Endothelial cell of umbilical vein (primary cell): ENCODE data around the gene SMCO4. TPM values are rescaled to one million over a fixed set of nuclear protein-coding genes. Genes with fewer than 3 reads are reported as not detected.

Experiments used
- BruUV-seq: library from RNA; stranded (reverse); fragments of 400-500 nt; replicated peaks from 2 replicates; lab custom pipeline; 2021; lab: Mats Ljungman, UMichigan
- CTCF ChIA-PET: fragments of 300-600, 350-600 bp; sonication (Branson Sonifier 250); formaldehyde crosslinking; loops from one replicate; lab custom pipeline; 2021; ENCODE audit warnings: antibody characterized with exemption, inconsistent platforms; lab: Charles Lee
- POLR2A ChIA-PET: fragments of 300-600, 350-600 bp; sonication (Branson Sonifier 250); formaldehyde crosslinking; loops from one replicate; lab custom pipeline; 2021; ENCODE audit warnings: antibody characterized with exemption, inconsistent platforms; lab: Charles Lee
- DNase-seq: peaks from one replicate; pipeline ENCODE4 v3.0.0-alpha.2; 2011; ENCODE audit warnings: low read depth, low spot score
- FAIRE-seq: peaks from 2 replicates; lab custom pipeline; 2011; peaks lifted over from hg19 to GRCh38; lab: Jason Lieb, UNC
- H2AFZ ChIP-seq: 2 replicates; pipeline ENCODE4 v1.6.0; 2012; ENCODE audit warnings: low read depth, low read length, control low read depth, inconsistent platforms
- H3K27ac ChIP-seq: 2 replicates; pipeline ENCODE4 v1.5.1; 2011; ENCODE audit warnings: low read depth, mild to moderate bottlenecking, control low read depth, low read length, moderate library complexity; ENCODE audit not compliant: insufficient read depth
- H3K27me3 ChIP-seq, 2 experiments: 2 replicates each; pipeline versions ENCODE4 v1.6.0 to v1.6.1; 2011; ENCODE audit warnings: low read length in 2 of 2, mixed read lengths in 1 of 2; ENCODE audit not compliant: control insufficient read depth in 2 of 2, insufficient read depth in 2 of 2
- H3K36me3 ChIP-seq, 2 experiments: 2 replicates in 1 of 2; 3 replicates in 1 of 2; pipeline ENCODE4 v1.5.1; 2011; ENCODE audit warnings: low read length in 2 of 2, mild to moderate bottlenecking in 1 of 2, moderate library complexity in 1 of 2; ENCODE audit not compliant: control insufficient read depth in 2 of 2, insufficient read depth in 2 of 2; ENCODE audit errors: extremely low read depth in 1 of 2
- H3K4me1 ChIP-seq: 3 replicates; pipeline ENCODE4 v1.5.1; 2011; ENCODE audit warnings: mild to moderate bottlenecking, low read length; ENCODE audit not compliant: control insufficient read depth, insufficient read depth; ENCODE audit errors: extremely low read depth
- H3K4me2 ChIP-seq: 2 replicates; pipeline ENCODE4 v1.6.1; 2011; ENCODE audit warnings: low read length, control low read depth, mixed read lengths; ENCODE audit not compliant: insufficient read depth
- H3K4me3 ChIP-seq, 3 experiments: fragments of 200-600 bp in 1 of 3; sonication (generic), shearing (Covaris generic) in 1 of 3; replicated peaks in 1 of 3; 2 replicates each; pipeline ENCODE4 v1.5.1; 2011 to 2016; ENCODE audit warnings: control low read depth in 3 of 3, low read length in 3 of 3, mild to moderate bottlenecking in 2 of 3, inconsistent platforms in 1 of 3, low read depth in 1 of 3, moderate library complexity in 1 of 3; ENCODE audit not compliant: insufficient read depth in 1 of 3
- H3K79me2 ChIP-seq: 2 replicates; pipeline ENCODE4 v1.6.0; 2012; ENCODE audit warnings: low read length, inconsistent platforms; ENCODE audit not compliant: control insufficient read depth, insufficient read depth
- H3K9ac ChIP-seq: replicated peaks from 2 replicates; pipeline ENCODE3; 2011; ENCODE audit warnings: low read length, control low read depth; ENCODE audit not compliant: insufficient read depth; ENCODE audit errors: extremely low read depth
- H3K9me1 ChIP-seq: replicated peaks from 3 replicates; pipeline ENCODE4 v1.6.0; 2011; ENCODE audit warnings: mild to moderate bottlenecking, low read length; ENCODE audit not compliant: control insufficient read depth, insufficient read depth; ENCODE audit errors: extremely low read depth
- H3K9me3 ChIP-seq: replicated peaks from 2 replicates; pipeline ENCODE4 v1.5.1; 2012; ENCODE audit warnings: low read length, inconsistent platforms; ENCODE audit not compliant: control insufficient read depth, insufficient read depth
- H4K20me1 ChIP-seq: replicated peaks from 2 replicates; pipeline ENCODE3; 2011; ENCODE audit warnings: mild to moderate bottlenecking, low read length; ENCODE audit not compliant: control insufficient read depth, insufficient read depth; ENCODE audit errors: extremely low read depth
- EZH2 ChIP-seq: IDR thresholded peaks from 2 replicates; pipeline ENCODE4 v1.6.1; 2012; ENCODE audit warnings: borderline replicate concordance, low read depth, mild to moderate bottlenecking, moderate library complexity, low read length, inconsistent platforms; ENCODE audit not compliant: severe bottlenecking
- FOS ChIP-seq: IDR thresholded peaks from 2 replicates; pipeline ENCODE4 v1.6.1; 2011; ENCODE audit warnings: mild to moderate bottlenecking, low read length, moderate library complexity, borderline replicate concordance; ENCODE audit not compliant: insufficient read depth
- GATA2 ChIP-seq: IDR thresholded peaks from 2 replicates; pipeline ENCODE4 v1.7.0; 2011; ENCODE audit warnings: low read depth, mild to moderate bottlenecking, moderate library complexity, mixed read lengths, low read length; ENCODE audit not compliant: insufficient read length, insufficient read depth
- JUN ChIP-seq: IDR thresholded peaks from 2 replicates; pipeline ENCODE4 v1.6.1; 2011; ENCODE audit warnings: borderline replicate concordance, low read depth; ENCODE audit not compliant: insufficient read length, insufficient read depth
- MYC ChIP-seq: IDR thresholded peaks from one replicate; pipeline ENCODE4 v1.6.1; 2011; ENCODE audit warnings: mild to moderate bottlenecking, low read depth, low read length
- POLR2A ChIP-seq: IDR thresholded peaks from 2 replicates; pipeline ENCODE4 v1.6.1; 2012; ENCODE audit warnings: low read depth, mild to moderate bottlenecking, control low read depth, low read length
- POLR2AphosphoS5 ChIP-seq: IDR thresholded peaks from 2 replicates; pipeline ENCODE4 v1.6.1; 2012; ENCODE audit warnings: low read depth, mild to moderate bottlenecking, control low read depth, low read length, moderate library complexity; ENCODE audit not compliant: insufficient read depth
- dilution Hi-C: fragments of 300-500 bp; cut with MboI; formaldehyde crosslinking; loops from one replicate; pipeline ENCODE4 v1.15.0; 2019; ENCODE audit warnings: low sequenced_read_pairs; ENCODE audit not compliant: extremely low pct_ligation_motif_present
- intact Hi-C: fragments of 100-400 bp; cut with micrococcal nuclease; formaldehyde crosslinking; loops from one replicate; pipeline ENCODE4 v1.10.0; 2022
- polyA plus RNA-seq, 4 experiments: library from polyadenylated mRNA; depleted of rRNA in 3 of 4; stranded (reverse) in 3 of 4; unstranded in 1 of 4; fragments of >200 nt; gene quantifications; 2 replicates each; pipeline versions ENCODE4 v1.2.1 to v1.2.3, GENCODE V29; 2011 to 2012; ENCODE audit warnings: missing spikeins in 1 of 4
- total RNA-seq: library from RNA; stranded (reverse); gene quantifications from 2 replicates; pipeline ENCODE4 v1.2.3, GENCODE V29; 2021
- TF ChIP-seq, protein P1 (sequence below), 2 donors: IDR thresholded peaks; 1 replicate in 1 of 2; 2 replicates in 1 of 2; pipeline ENCODE4 v1.5.1; 2011; ENCODE audit warnings: low read length in 2 of 2, mild to moderate bottlenecking in 2 of 2, moderate library complexity in 2 of 2, control low read depth in 1 of 2, inconsistent platforms in 1 of 2, low read depth in 1 of 2; ENCODE audit not compliant: insufficient read depth in 1 of 2; ENCODE audit errors: extremely low read depth in 1 of 2
- TF ChIP-seq, protein P2 (sequence below): IDR thresholded peaks from 2 replicates; pipeline ENCODE4 v1.6.1; 2011; ENCODE audit not compliant: insufficient read depth, insufficient read length

The SMCO4 gene
- total and polyA plus RNA-seq, 2 donors (not counting 3 experiments of a cell fraction or from before 2014, with no cell fraction given) = 14.0 to 21.3 TPM

DNA sequence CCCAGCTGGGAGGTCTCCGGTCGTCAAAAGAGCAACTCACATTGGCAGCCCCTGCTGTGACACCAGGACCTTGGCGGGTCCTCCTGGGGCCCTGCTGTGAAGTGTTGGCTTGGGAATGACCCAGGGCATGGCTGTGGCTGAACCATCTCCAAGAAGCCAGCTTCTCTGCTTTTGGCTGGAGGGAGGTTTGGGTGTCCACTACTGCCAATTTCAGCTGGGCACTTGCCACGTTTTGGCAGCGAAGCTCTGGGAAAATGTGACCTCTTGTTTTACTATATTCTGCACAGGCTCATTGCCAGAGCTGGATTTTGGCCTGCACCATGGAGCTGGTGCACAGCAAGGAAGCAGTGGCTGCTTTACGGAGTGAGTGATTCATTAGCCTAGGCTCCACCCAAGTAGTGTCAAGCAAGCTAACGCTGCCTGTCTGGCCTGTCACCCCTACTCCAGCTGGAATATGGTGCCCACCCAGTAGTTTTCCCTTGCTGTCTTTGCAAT is 24.3 kb upstream of the SMCO4 start:
- H3K79me2 ChIP-seq = no peaks in the 10 kb centered on the region
- no peak overlapping the region for H2AFZ ChIP-seq
- H3K4me3 ChIP-seq = no peak overlapping the region
- no peaks in the 10 kb centered on the region for H3K36me3 ChIP-seq
- ChIA-PET POLR2A (no interaction called here), CTCF (no interaction called here)
- dilution Hi-C loops (no loop called here), intact Hi-C loops (no loop called here)
- no peak overlapping the region for H3K9ac ChIP-seq
- no peak overlapping the region for H3K27ac ChIP-seq
- no peaks in the 10 kb centered on the region for H3K9me3 ChIP-seq
- TF ChIP-seq, protein P1, sequence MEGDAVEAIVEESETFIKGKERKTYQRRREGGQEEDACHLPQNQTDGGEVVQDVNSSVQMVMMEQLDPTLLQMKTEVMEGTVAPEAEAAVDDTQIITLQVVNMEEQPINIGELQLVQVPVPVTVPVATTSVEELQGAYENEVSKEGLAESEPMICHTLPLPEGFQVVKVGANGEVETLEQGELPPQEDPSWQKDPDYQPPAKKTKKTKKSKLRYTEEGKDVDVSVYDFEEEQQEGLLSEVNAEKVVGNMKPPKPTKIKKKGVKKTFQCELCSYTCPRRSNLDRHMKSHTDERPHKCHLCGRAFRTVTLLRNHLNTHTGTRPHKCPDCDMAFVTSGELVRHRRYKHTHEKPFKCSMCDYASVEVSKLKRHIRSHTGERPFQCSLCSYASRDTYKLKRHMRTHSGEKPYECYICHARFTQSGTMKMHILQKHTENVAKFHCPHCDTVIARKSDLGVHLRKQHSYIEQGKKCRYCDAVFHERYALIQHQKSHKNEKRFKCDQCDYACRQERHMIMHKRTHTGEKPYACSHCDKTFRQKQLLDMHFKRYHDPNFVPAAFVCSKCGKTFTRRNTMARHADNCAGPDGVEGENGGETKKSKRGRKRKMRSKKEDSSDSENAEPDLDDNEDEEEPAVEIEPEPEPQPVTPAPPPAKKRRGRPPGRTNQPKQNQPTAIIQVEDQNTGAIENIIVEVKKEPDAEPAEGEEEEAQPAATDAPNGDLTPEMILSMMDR (IDR thresholded peaks at IDR 0.05; ENCODE audit: extremely low read depth in 1 of 2, insufficient read depth in 1 of 2, low read depth in 1 of 2, low read length in 2 of 2) = no peak
- BruUV-seq = no TSS peak
- no peaks in the 10 kb centered on the region for H3K9me1 ChIP-seq
- DNase-seq (no peak), FAIRE-seq (no peak)
- H3K4me2 ChIP-seq = no peak overlapping the region
- no peaks in the 10 kb centered on the region for H3K4me1 ChIP-seq
- H4K20me1 ChIP-seq = no peaks in the 10 kb centered on the region
- H3K27me3 ChIP-seq = peaks cover 0 to 1% of the 10 kb centered on the region in 2 experiments

DNA sequence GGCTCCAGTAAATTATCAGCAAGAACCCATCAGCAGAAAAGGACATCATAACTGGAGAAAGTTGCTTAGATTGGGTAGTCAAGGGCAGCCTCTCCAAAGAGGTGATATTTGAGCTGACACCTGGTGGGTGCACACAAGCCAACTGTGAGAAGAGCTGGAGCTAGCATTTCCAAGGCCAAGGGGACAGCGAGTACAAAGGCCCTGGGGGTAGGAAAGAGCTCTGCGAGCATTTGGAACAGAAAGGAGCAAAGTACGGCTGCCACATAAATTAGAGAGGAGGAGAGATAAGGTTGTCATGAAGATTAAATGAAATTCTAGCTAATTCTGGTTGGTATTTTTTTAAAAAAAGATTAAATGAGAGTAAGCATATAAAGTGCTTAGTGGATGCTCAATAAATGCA is 21.7 kb upstream of the SMCO4 start:
- no peak overlapping the region for H3K4me2 ChIP-seq
- no peak for DNase-seq
- no peaks in the 10 kb centered on the region for H3K4me1 ChIP-seq
- H3K79me2 ChIP-seq = no peaks in the 10 kb centered on the region
- peaks cover 0 to 1% of the 10 kb centered on the region in 2 experiments for H3K27me3 ChIP-seq
- no peaks in the 10 kb centered on the region for H3K9me1 ChIP-seq
- H3K9ac ChIP-seq = no peak overlapping the region
- POLR2A ChIA-PET = no interaction called here
- no peak overlapping the region for H3K27ac ChIP-seq
- H3K36me3 ChIP-seq = no peaks in the 10 kb centered on the region
- no peak overlapping the region for H2AFZ ChIP-seq
- H4K20me1 ChIP-seq = no peaks in the 10 kb centered on the region
- CTCF ChIA-PET = no interaction called here
- dilution Hi-C loops = no loop called here
- H3K4me3 ChIP-seq = no peak overlapping the region
- BruUV-seq = no TSS peak
- intact Hi-C loops = no loop called here
- H3K9me3 ChIP-seq = no peaks in the 10 kb centered on the region
- TF ChIP-seq MYC (no peak), GATA2 (no peak), POLR2A (no peak), FOS (no peak), JUN (no peak), POLR2AphosphoS5 (no peak), EZH2 (no peak)
- TF ChIP-seq, protein P2, sequence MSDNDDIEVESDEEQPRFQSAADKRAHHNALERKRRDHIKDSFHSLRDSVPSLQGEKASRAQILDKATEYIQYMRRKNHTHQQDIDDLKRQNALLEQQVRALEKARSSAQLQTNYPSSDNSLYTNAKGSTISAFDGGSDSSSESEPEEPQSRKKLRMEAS = no peak
- TF ChIP-seq, protein P1 (IDR thresholded peaks at IDR 0.05; ENCODE audit: extremely low read depth in 1 of 2, insufficient read depth in 1 of 2, low read depth in 1 of 2, low read length in 2 of 2) = no peak
- no peak for FAIRE-seq
